ENCODE measurements around the gene HTT-AS. TPM values are rescaled to one million over a fixed set of nuclear protein-coding genes. Genes with fewer than 3 reads are reported as not detected.
A peak's percentile ranks its signal among the peaks of the same experiment; 100 is the strongest.

Gene HTT-AS
- total and polyA plus RNA-seq, 2 of the 13 experiments (the other 11 are each of a cell fraction or from before 2014, with no cell fraction given): not detected

GRCh38 chr4:3073158-3074077 is 920 bp downstream of the HTT-AS start (continued):
- TF ChIP-seq ZBTB2 (CRISPR knock-in tag; IDR thresholded peaks at IDR 0.05; ENCODE audit: low read depth): peak; percentile 38; the same call in 1 of the 2 replicates
- TF ChIP-seq ZNF703 (CRISPR knock-in tag; IDR thresholded peaks at IDR 0.05; ENCODE audit: borderline replicate concordance): no peak
- no peak for TF ChIP-seq ZBTB21 (CRISPR knock-in tag; IDR thresholded peaks at IDR 0.05)
- no peak for TF ChIP-seq MTF1 (CRISPR knock-in tag; IDR thresholded peaks at IDR 0.05)
- TF ChIP-seq NFYC (CRISPR knock-in tag; IDR thresholded peaks at IDR 0.05): no peak
- no peak for TF ChIP-seq THYN1 (CRISPR knock-in tag; IDR thresholded peaks at IDR 0.05; ENCODE audit: borderline replicate concordance, low read depth)
- peak; percentile 51 for TF ChIP-seq ZMYM4 (CRISPR knock-in tag; IDR thresholded peaks at IDR 0.05)
- TF ChIP-seq ZNF737 (CRISPR knock-in tag; IDR thresholded peaks at IDR 0.05; ENCODE audit: borderline replicate concordance): no peak
- TF ChIP-seq RXRB (CRISPR knock-in tag; IDR thresholded peaks at IDR 0.05; ENCODE audit: borderline replicate concordance): 0 out of 2 replicates have a peak, but pooled peaks have one; percentile 35
- TF ChIP-seq ZNF773 (CRISPR knock-in tag; IDR thresholded peaks at IDR 0.05; ENCODE audit: borderline replicate concordance): peak; percentile 63; the same call in 1 of the 2 replicates
- TF ChIP-seq E2F1 (CRISPR knock-in tag; IDR thresholded peaks at IDR 0.05): peak; percentile 68
- peak; percentile 43; the same call in 1 of the 2 replicates for TF ChIP-seq MXD1 (CRISPR knock-in tag; IDR thresholded peaks at IDR 0.05)
- no peak for TF ChIP-seq SOX6 (IDR thresholded peaks at IDR 0.05)
- TF ChIP-seq SOX6 (CRISPR knock-in tag; IDR thresholded peaks at IDR 0.05): peak; percentile 62
- no peak for TF ChIP-seq LCORL (IDR thresholded peaks at IDR 0.05)
- TF ChIP-seq LCORL (CRISPR knock-in tag; IDR thresholded peaks at IDR 0.05): peak; percentile 67
- TF ChIP-seq ZNF879 (CRISPR knock-in tag; IDR thresholded peaks at IDR 0.05): no peak
- no peak for TF ChIP-seq GRHL1 (CRISPR knock-in tag; conservative IDR thresholded peaks at IDR 0.05)
- TF ChIP-seq IKZF5 (CRISPR knock-in tag; IDR thresholded peaks at IDR 0.05): no peak
- no peak for TF ChIP-seq NFE2 (CRISPR knock-in tag; IDR thresholded peaks at IDR 0.05)
- TF ChIP-seq ZNF784 (CRISPR knock-in tag; IDR thresholded peaks at IDR 0.05; ENCODE audit: borderline replicate concordance): no peak
- TF ChIP-seq ZNF570 (CRISPR knock-in tag; IDR thresholded peaks at IDR 0.05; ENCODE audit: borderline replicate concordance): no peak
- TF ChIP-seq XBP1 (CRISPR knock-in tag; IDR thresholded peaks at IDR 0.05): no peak
- TF ChIP-seq MTA3 (CRISPR knock-in tag; IDR thresholded peaks at IDR 0.05): no peak
